ENCODE results near the gene CA12.
A peak's percentile ranks its signal among the peaks of the same experiment; 100 is the strongest.

Gene CA12

DNA sequence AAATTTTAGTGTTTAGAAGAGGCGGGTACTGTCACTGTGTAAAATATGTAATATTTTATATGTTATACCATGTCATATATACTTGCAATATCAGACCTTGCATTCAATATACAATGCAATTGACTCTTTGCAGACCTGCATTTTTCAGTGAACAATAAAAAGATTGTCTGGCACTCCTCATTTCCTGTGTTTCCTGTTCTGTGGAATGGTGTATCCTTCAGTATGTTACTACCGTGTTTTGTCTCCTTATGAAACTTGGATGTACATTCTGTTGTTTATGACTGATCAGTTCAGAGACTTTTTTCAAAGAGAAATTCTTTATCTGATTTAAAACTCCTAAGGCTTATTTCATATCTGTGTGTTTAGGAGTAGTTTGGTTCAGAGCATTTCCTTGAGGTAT lies 72.7 kb downstream of the CA12 start:
- Histone ChIP-seq H2BK5ac (ENCODE audit: low read length) (no peak overlapping the region), H3K9ac (ENCODE audit: low read length) (no peak overlapping the region), H3K27me3 (ENCODE audit: insufficient read depth, low read length, poor library complexity) (no peaks in the 10 kb centered on the region), H4K5ac (ENCODE audit: low read length) (no peak overlapping the region), H3K4me1 (ENCODE audit: control insufficient read depth, low read depth, low read length) (peaks cover under 1% of the 10 kb centered on the region), H2BK15ac (replicated peaks; ENCODE audit: low read depth) (no peak overlapping the region), H3K23ac (ENCODE audit: low read length) (no peak overlapping the region), H3K4me3 (ENCODE audit: low read length) (no peak overlapping the region), H2BK120ac (ENCODE audit: low read depth, low read length) (no peak overlapping the region), H3K79me1 (ENCODE audit: low read length) (no peaks in the 10 kb centered on the region), H3K4me2 (ENCODE audit: low read length) (no peak overlapping the region), H3K18ac (ENCODE audit: low read length) (no peak overlapping the region), H3K4ac (ENCODE audit: low read depth, low read length) (no peak overlapping the region), H4K8ac (ENCODE audit: low read depth, low read length) (no peak overlapping the region), H3K36me3 (ENCODE audit: control insufficient read depth, insufficient read depth, low read length) (no peaks in the 10 kb centered on the region), H3K27ac (ENCODE audit: low read depth, low read length) (no peak overlapping the region), H3K79me2 (ENCODE audit: control insufficient read depth, insufficient read depth, low read length) (no peaks in the 10 kb centered on the region), H3K56ac (ENCODE audit: low read length) (no peak overlapping the region), H2AK5ac (ENCODE audit: low read length) (no peak overlapping the region)
- no peak for DNase-seq
- no CpG with 5 or more reads among the region's 2 CpGs for WGBS (ENCODE audit: extremely low coverage, insufficient coverage, low lambda C conversion rate)

DNA sequence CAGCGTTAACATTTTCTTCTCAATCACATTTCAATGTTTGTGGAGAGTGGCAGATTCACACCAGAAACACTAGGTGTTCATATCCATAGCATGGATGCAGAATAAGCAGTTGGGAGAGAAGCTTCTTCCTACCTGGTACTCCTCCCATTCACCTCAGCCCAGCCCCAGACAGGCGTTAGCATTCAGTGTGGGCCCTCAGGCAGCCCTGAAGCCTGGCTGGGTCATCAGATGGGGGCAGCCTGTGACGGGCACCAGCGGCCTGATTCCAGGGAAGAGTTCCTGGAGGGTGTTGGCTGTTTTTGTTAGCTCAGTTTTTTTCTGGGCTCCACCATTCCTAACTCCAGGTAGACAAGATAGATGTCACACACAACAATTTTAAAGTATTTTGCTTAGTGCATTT lies 73.2 kb downstream of the CA12 start:
- H2BK5ac ChIP-seq (ENCODE audit: low read length): no peak overlapping the region
- H2BK15ac ChIP-seq (replicated peaks; ENCODE audit: low read depth): no peak overlapping the region
- H3K18ac ChIP-seq (ENCODE audit: low read length): no peak overlapping the region
- no peaks in the 10 kb centered on the region for H3K36me3 ChIP-seq (ENCODE audit: control insufficient read depth, insufficient read depth, low read length)
- H3K79me1 ChIP-seq (ENCODE audit: low read length): no peaks in the 10 kb centered on the region
- no CpG with 5 or more reads among the region's 4 CpGs for WGBS (ENCODE audit: extremely low coverage, insufficient coverage, low lambda C conversion rate)
- no peak overlapping the region for H2BK120ac ChIP-seq (ENCODE audit: low read depth, low read length)
- no peak overlapping the region for H3K23ac ChIP-seq (ENCODE audit: low read length)
- H3K27me3 ChIP-seq (ENCODE audit: insufficient read depth, low read length, poor library complexity): no peaks in the 10 kb centered on the region
- H3K27ac ChIP-seq (ENCODE audit: low read depth, low read length): no peak overlapping the region
- no peaks in the 10 kb centered on the region for H3K4me1 ChIP-seq (ENCODE audit: control insufficient read depth, low read depth, low read length)
- no peak overlapping the region for H3K56ac ChIP-seq (ENCODE audit: low read length)
- H3K4ac ChIP-seq (ENCODE audit: low read depth, low read length): no peak overlapping the region
- no peaks in the 10 kb centered on the region for H3K79me2 ChIP-seq (ENCODE audit: control insufficient read depth, insufficient read depth, low read length)
- H4K8ac ChIP-seq (ENCODE audit: low read depth, low read length): no peak overlapping the region
- no peak overlapping the region for H3K4me2 ChIP-seq (ENCODE audit: low read length)
- H2AK5ac ChIP-seq (ENCODE audit: low read length): no peak overlapping the region
- H4K5ac ChIP-seq (ENCODE audit: low read length): no peak overlapping the region
- no peak for DNase-seq
- no peak overlapping the region for H3K9ac ChIP-seq (ENCODE audit: low read length)
- H3K4me3 ChIP-seq (ENCODE audit: low read length): no peak overlapping the region

DNA sequence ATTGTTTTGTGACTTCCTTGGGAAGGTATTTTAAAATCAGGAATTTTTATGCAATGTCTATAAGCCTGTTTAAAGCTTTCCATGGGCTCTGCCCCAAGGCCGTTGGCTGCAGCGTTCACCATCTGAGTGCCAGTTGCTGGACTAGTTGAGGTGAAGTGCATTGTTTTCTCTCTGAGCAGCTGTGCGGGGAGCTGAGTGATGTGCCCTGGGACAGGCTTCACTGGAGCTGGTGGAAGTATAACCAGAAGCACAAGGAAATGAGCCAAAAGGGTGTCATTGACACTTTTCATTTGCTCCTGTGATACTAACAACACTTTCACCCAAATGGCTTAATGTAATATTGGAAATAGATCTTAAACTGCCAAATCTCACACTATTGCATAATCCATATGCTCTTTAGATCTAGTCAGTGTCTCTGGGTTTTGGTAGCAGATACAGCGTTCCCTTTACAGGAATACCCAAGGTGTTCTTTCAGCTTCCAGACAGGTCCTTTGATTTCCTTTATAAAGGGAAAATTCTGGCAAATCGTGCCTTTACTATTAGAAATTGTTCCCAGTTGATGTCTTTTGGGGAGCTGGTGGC lies 75.1 kb downstream of the CA12 start:
- no peak overlapping the region for H3K4me2 ChIP-seq (ENCODE audit: low read length)
- H4K8ac ChIP-seq (ENCODE audit: low read depth, low read length): no peak overlapping the region
- no peak overlapping the region for H2BK5ac ChIP-seq (ENCODE audit: low read length)
- no peaks in the 10 kb centered on the region for H3K4me1 ChIP-seq (ENCODE audit: control insufficient read depth, low read depth, low read length)
- H3K4me3 ChIP-seq (ENCODE audit: low read length): no peak overlapping the region
- no peak overlapping the region for H3K4ac ChIP-seq (ENCODE audit: low read depth, low read length)
- H3K9ac ChIP-seq (ENCODE audit: low read length): no peak overlapping the region
- H3K27ac ChIP-seq (ENCODE audit: low read depth, low read length): no peak overlapping the region
- no peak overlapping the region for H3K23ac ChIP-seq (ENCODE audit: low read length)
- no peak overlapping the region for H2BK120ac ChIP-seq (ENCODE audit: low read depth, low read length)
- no peak overlapping the region for H3K56ac ChIP-seq (ENCODE audit: low read length)
- no peaks in the 10 kb centered on the region for H3K27me3 ChIP-seq (ENCODE audit: insufficient read depth, low read length, poor library complexity)
- no peak for DNase-seq
- H3K36me3 ChIP-seq (ENCODE audit: control insufficient read depth, insufficient read depth, low read length): no peaks in the 10 kb centered on the region
- no peak overlapping the region for H3K18ac ChIP-seq (ENCODE audit: low read length)
- H2AK5ac ChIP-seq (ENCODE audit: low read length): no peak overlapping the region
- H3K79me2 ChIP-seq (ENCODE audit: control insufficient read depth, insufficient read depth, low read length): no peaks in the 10 kb centered on the region
- no peaks in the 10 kb centered on the region for H3K79me1 ChIP-seq (ENCODE audit: low read length)
- H2BK15ac ChIP-seq (replicated peaks; ENCODE audit: low read depth): no peak overlapping the region
- whole genome bisulfite sequencing (ENCODE audit: extremely low coverage, insufficient coverage, low lambda C conversion rate): no CpG with 5 or more reads among the region's 5 CpGs
- no peak overlapping the region for H4K5ac ChIP-seq (ENCODE audit: low read length)

DNA sequence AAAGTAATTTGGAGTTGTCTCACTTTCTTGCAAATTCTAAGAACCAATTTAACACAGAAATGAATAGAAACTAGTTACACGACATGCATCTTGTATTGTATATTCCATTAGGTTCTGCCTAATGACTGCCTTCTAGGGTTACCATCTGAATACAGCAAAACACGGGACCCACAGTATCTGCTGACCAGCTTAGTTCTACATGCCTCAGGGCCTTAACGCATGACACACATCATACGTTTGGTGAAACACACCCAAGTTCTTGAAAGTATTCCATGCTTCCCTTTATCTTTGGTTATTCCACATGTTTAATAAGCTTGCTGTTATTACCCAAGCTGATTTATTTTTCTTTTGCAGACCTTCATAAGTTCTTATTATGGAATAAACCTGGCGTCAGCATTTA lies 76.4 kb downstream of the CA12 start:
- no peak overlapping the region for H2AK5ac ChIP-seq (ENCODE audit: low read length)
- H3K18ac ChIP-seq (ENCODE audit: low read length): no peak overlapping the region
- no peaks in the 10 kb centered on the region for H3K36me3 ChIP-seq (ENCODE audit: control insufficient read depth, insufficient read depth, low read length)
- no peak overlapping the region for H2BK120ac ChIP-seq (ENCODE audit: low read depth, low read length)
- H3K4me3 ChIP-seq (ENCODE audit: low read length): no peak overlapping the region
- DNase-seq: no peak
- WGBS (ENCODE audit: extremely low coverage, insufficient coverage, low lambda C conversion rate): no CpG with 5 or more reads among the region's 5 CpGs
- H3K9ac ChIP-seq (ENCODE audit: low read length): no peak overlapping the region
- H3K27ac ChIP-seq (ENCODE audit: low read depth, low read length): no peak overlapping the region
- H3K79me1 ChIP-seq (ENCODE audit: low read length): no peaks in the 10 kb centered on the region
- H4K5ac ChIP-seq (ENCODE audit: low read length): no peak overlapping the region
- H4K8ac ChIP-seq (ENCODE audit: low read depth, low read length): no peak overlapping the region
- H2BK15ac ChIP-seq (replicated peaks; ENCODE audit: low read depth): no peak overlapping the region
- H3K4me2 ChIP-seq (ENCODE audit: low read length): no peak overlapping the region
- no peak overlapping the region for H3K23ac ChIP-seq (ENCODE audit: low read length)
- H3K4ac ChIP-seq (ENCODE audit: low read depth, low read length): no peak overlapping the region
- H3K79me2 ChIP-seq (ENCODE audit: control insufficient read depth, insufficient read depth, low read length): no peaks in the 10 kb centered on the region
- no peak overlapping the region for H3K56ac ChIP-seq (ENCODE audit: low read length)
- no peaks in the 10 kb centered on the region for H3K4me1 ChIP-seq (ENCODE audit: control insufficient read depth, low read depth, low read length)
- no peak overlapping the region for H2BK5ac ChIP-seq (ENCODE audit: low read length)
- H3K27me3 ChIP-seq (ENCODE audit: insufficient read depth, low read length, poor library complexity): no peaks in the 10 kb centered on the region

DNA sequence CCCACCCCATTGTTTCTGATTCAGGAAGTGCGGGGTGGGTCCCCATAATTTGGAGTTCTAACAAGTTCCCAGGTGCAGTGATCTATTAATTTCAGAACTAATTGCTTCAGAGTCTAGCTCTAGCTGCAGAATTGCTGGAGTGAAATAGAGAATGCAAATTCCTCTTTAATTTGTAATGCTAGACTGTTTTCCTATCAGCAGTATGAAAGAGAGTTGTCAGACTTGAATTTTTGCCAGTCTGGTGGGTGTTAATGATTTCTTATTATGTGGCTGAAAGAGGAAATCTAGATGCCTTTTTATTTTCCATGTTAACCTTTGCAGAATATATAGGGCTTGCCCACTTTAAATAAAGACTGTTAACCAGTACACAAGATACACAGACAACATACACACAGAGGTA lies 80.6 kb downstream of the CA12 start:
- no peak overlapping the region for H4K5ac ChIP-seq (ENCODE audit: low read length)
- H2BK5ac ChIP-seq (ENCODE audit: low read length): no peak overlapping the region
- no peak overlapping the region for H4K8ac ChIP-seq (ENCODE audit: low read depth, low read length)
- no peak for DNase-seq
- H3K79me2 ChIP-seq (ENCODE audit: control insufficient read depth, insufficient read depth, low read length): no peaks in the 10 kb centered on the region
- no CpG with 5 or more reads among the region's 1 CpG for WGBS (ENCODE audit: extremely low coverage, insufficient coverage, low lambda C conversion rate)
- H3K4ac ChIP-seq (ENCODE audit: low read depth, low read length): no peak overlapping the region
- no peak overlapping the region for H3K23ac ChIP-seq (ENCODE audit: low read length)
- no peaks in the 10 kb centered on the region for H3K27me3 ChIP-seq (ENCODE audit: insufficient read depth, low read length, poor library complexity)
- H2AK5ac ChIP-seq (ENCODE audit: low read length): no peak overlapping the region
- no peak overlapping the region for H3K4me3 ChIP-seq (ENCODE audit: low read length)
- H3K18ac ChIP-seq (ENCODE audit: low read length): peak overlapping the region; percentile 56
- H3K4me1 ChIP-seq (ENCODE audit: control insufficient read depth, low read depth, low read length): no peaks in the 10 kb centered on the region
- H3K36me3 ChIP-seq (ENCODE audit: control insufficient read depth, insufficient read depth, low read length): no peaks in the 10 kb centered on the region
- H3K79me1 ChIP-seq (ENCODE audit: low read length): no peaks in the 10 kb centered on the region
- H3K27ac ChIP-seq (ENCODE audit: low read depth, low read length): no peak overlapping the region
- peak overlapping the region; percentile 64 for H2BK15ac ChIP-seq (replicated peaks; ENCODE audit: low read depth)
- no peak overlapping the region for H2BK120ac ChIP-seq (ENCODE audit: low read depth, low read length)
- H3K9ac ChIP-seq (ENCODE audit: low read length): no peak overlapping the region
- no peak overlapping the region for H3K56ac ChIP-seq (ENCODE audit: low read length)
- H3K4me2 ChIP-seq (ENCODE audit: low read length): no peak overlapping the region

DNA sequence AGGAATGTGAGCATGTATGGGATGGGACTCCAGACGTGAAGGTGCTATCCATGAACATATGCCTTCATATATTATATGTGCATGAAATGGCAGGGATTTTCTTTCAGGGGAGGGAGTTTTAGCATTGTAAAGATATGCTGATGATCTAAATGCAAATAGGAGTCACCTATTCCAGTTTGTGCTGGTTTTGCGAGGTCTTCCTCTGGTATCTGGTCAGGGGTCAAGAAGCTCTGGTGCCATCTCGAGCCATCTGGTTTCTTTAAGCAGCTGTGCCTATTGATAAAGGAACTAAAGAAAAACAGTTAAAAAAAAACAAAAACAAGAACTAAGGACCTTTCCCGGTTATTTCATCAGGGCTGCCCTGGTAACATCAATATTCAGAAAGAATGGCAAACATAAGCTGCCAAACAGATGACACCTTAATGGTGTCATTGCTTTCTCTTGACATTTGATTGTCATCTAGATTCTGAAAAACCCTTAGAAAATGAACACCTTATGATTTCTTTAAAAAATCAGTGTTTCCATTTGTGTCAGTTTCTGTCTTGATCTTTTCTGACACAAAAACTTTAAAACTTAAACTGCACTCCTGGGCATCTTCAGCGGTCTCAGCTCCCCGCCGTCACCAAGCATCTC lies 81.6 kb downstream of the CA12 start:
- no peaks in the 10 kb centered on the region for H3K79me2 ChIP-seq (ENCODE audit: control insufficient read depth, insufficient read depth, low read length)
- no peak overlapping the region for H2BK120ac ChIP-seq (ENCODE audit: low read depth, low read length)
- H3K79me1 ChIP-seq (ENCODE audit: low read length): no peaks in the 10 kb centered on the region
- no peak overlapping the region for H3K56ac ChIP-seq (ENCODE audit: low read length)
- no peak overlapping the region for H4K8ac ChIP-seq (ENCODE audit: low read depth, low read length)
- H2BK5ac ChIP-seq (ENCODE audit: low read length): no peak overlapping the region
- no peak overlapping the region for H3K18ac ChIP-seq (ENCODE audit: low read length)
- H3K27me3 ChIP-seq (ENCODE audit: insufficient read depth, low read length, poor library complexity): no peaks in the 10 kb centered on the region
- H3K36me3 ChIP-seq (ENCODE audit: control insufficient read depth, insufficient read depth, low read length): no peaks in the 10 kb centered on the region
- H3K4ac ChIP-seq (ENCODE audit: low read depth, low read length): no peak overlapping the region
- H3K4me3 ChIP-seq (ENCODE audit: low read length): no peak overlapping the region
- no peak overlapping the region for H2BK15ac ChIP-seq (replicated peaks; ENCODE audit: low read depth)
- H3K9ac ChIP-seq (ENCODE audit: low read length): no peak overlapping the region
- H3K27ac ChIP-seq (ENCODE audit: low read depth, low read length): no peak overlapping the region
- no peaks in the 10 kb centered on the region for H3K4me1 ChIP-seq (ENCODE audit: control insufficient read depth, low read depth, low read length)
- no peak overlapping the region for H2AK5ac ChIP-seq (ENCODE audit: low read length)
- no peak overlapping the region for H3K23ac ChIP-seq (ENCODE audit: low read length)
- WGBS (ENCODE audit: extremely low coverage, insufficient coverage, low lambda C conversion rate): no CpG with 5 or more reads among the region's 7 CpGs
- H3K4me2 ChIP-seq (ENCODE audit: low read length): no peak overlapping the region
- no peak for DNase-seq
- no peak overlapping the region for H4K5ac ChIP-seq (ENCODE audit: low read length)

Measured in mesendoderm (in vitro differentiated cells).